K562 (cell line): ENCODE data around the gene UVRAG. TPM values are rescaled to one million over a fixed set of nuclear protein-coding genes. Genes with fewer than 3 reads are reported as not detected.

Source experiments
- ATAC-seq: fragments of 200-7000 bp; cut with Tn5 transposase; 3 replicates; pipeline ENCODE4 v1.9.1; 2020; ENCODE audit warnings: moderate library complexity
- BruUV-seq: library from RNA; stranded (reverse); fragments of 400-500 nt; replicated peaks from 2 replicates; lab custom pipeline; 2021; lab: Mats Ljungman, UMichigan
- CTCF ChIA-PET: fragments of 300-600 bp; formaldehyde crosslinking; extraction: SDS; loops from one replicate; lab custom pipeline; 2021; ENCODE audit warnings: low intra/inter-chr PET ratio; lab: Yijun Ruan, JAX
- POLR2A ChIA-PET: fragments of 300-600, 350-650 bp; sonication (Branson Sonifier 250); formaldehyde crosslinking; extraction: SDS; loops from one replicate; lab custom pipeline; 2021; ENCODE audit warnings: antibody characterized with exemption, inconsistent platforms; lab: Yijun Ruan, JAX
- DNase-seq, 4 experiments: peaks; one replicate each; pipeline versions ENCODE4 v3.0.0 to v3.0.0-alpha.2; 2011 to 2018; ENCODE audit warnings: low spot score in 3 of 4, mixed read lengths in 3 of 4; ENCODE audit errors: extremely low read depth in 1 of 4
- FAIRE-seq: peaks from 2 replicates; lab custom pipeline; 2011; peaks lifted over from hg19 to GRCh38; lab: Jason Lieb, UNC
- H2AFZ ChIP-seq: 2 replicates; pipeline ENCODE4 v1.6.0; 2011; ENCODE audit warnings: low read depth, low read length, control low read depth, inconsistent platforms
- H3K27ac ChIP-seq: fragments of 200-600 bp; 3 replicates; pipeline ENCODE4 v1.8.0; 2011; ENCODE audit warnings: low read depth, mild to moderate bottlenecking, control low read depth, inconsistent platforms, low read length, moderate library complexity, mixed read lengths; ENCODE audit errors: extremely low read depth
- H3K27me3 ChIP-seq, 2 experiments: fragments of 300-600 bp in 1 of 2; 2 replicates in 1 of 2; 3 replicates in 1 of 2; pipeline versions ENCODE4 v1.6.0 to v1.8.0; 2011; ENCODE audit warnings: inconsistent platforms in 2 of 2, low read length in 2 of 2, mild to moderate bottlenecking in 1 of 2, mixed read lengths in 1 of 2, moderate library complexity in 1 of 2; ENCODE audit not compliant: control insufficient read depth in 2 of 2, insufficient read depth in 2 of 2
- H3K36me3 ChIP-seq: fragments of 300-600 bp; 3 replicates; pipeline ENCODE4 v1.8.0; 2011; ENCODE audit warnings: mild to moderate bottlenecking, low read length, inconsistent platforms; ENCODE audit not compliant: control insufficient read depth, insufficient read depth
- H3K4me1 ChIP-seq, 2 experiments: fragments of 200-600 bp in 1 of 2; replicated peaks in 1 of 2; 2 replicates in 1 of 2; 3 replicates in 1 of 2; pipeline versions ENCODE4 v1.5.1 to v1.8.0; 2011; ENCODE audit warnings: inconsistent platforms in 2 of 2, low read length in 2 of 2, mild to moderate bottlenecking in 1 of 2, mixed read lengths in 1 of 2, moderate library complexity in 1 of 2; ENCODE audit not compliant: control insufficient read depth in 2 of 2, insufficient read depth in 2 of 2
- H3K4me2 ChIP-seq: 2 replicates; pipeline ENCODE4 v1.6.1; 2011; ENCODE audit warnings: low read length, control low read depth, inconsistent platforms, mixed read lengths; ENCODE audit not compliant: insufficient read depth
- H3K4me3 ChIP-seq: fragments of 200-600 bp; sonication (generic), shearing (Covaris generic); 2 replicates; pipeline ENCODE4 v1.5.1; 2016; ENCODE audit warnings: control low read depth, inconsistent platforms
- H3K79me2 ChIP-seq: fragments of 200-600 bp; 3 replicates; pipeline ENCODE4 v1.8.0; 2011; ENCODE audit warnings: low read length, inconsistent platforms; ENCODE audit not compliant: control insufficient read depth, insufficient read depth
- H3K9ac ChIP-seq, 2 experiments: 2 replicates each; pipeline versions ENCODE4 v1.6.0 to v1.6.1; 2011; ENCODE audit warnings: low read depth in 2 of 2, low read length in 2 of 2, control low read depth in 1 of 2, inconsistent platforms in 1 of 2, mild to moderate bottlenecking in 1 of 2, mixed read lengths in 1 of 2; ENCODE audit not compliant: insufficient read depth in 1 of 2
- H3K9me1 ChIP-seq: one replicate; pipeline ENCODE4 v1.6.0; 2011; ENCODE audit warnings: inconsistent platforms, mild to moderate bottlenecking, low read length, moderate library complexity; ENCODE audit not compliant: control insufficient read depth, insufficient read depth
- H3K9me3 ChIP-seq: replicated peaks from 2 replicates; pipeline ENCODE4 v1.5.1; 2011; ENCODE audit warnings: low read depth, low read length, inconsistent platforms; ENCODE audit not compliant: control insufficient read depth, insufficient read depth
- H4K20me1 ChIP-seq: replicated peaks from 2 replicates; pipeline ENCODE4 v1.6.1; 2011; ENCODE audit warnings: low read length, inconsistent platforms, mixed read lengths; ENCODE audit not compliant: control insufficient read depth, insufficient read depth
- ETV6 ChIP-seq, 3 experiments: fragments of 150-350 bp in 1 of 3; sonication (generic) in 1 of 3; formaldehyde crosslinking in 1 of 3; IDR thresholded peaks; 2 replicates each; pipeline versions ENCODE4 v1.6.1 to v1.8.0; 2014 to 2022; ENCODE audit warnings: borderline replicate concordance in 2 of 3, low read depth in 2 of 3, antibody characterized with exemption in 1 of 3, low read length in 1 of 3, mild to moderate bottlenecking in 1 of 3, missing genetic modification reagents in 1 of 3
- HDAC2 ChIP-seq: fragments of 450-650 bp; IDR thresholded peaks from 2 replicates; pipeline ENCODE4 v1.6.1; 2016; ENCODE audit warnings: mild to moderate bottlenecking
- L3MBTL2 ChIP-seq: fragments of 450-650 bp; IDR thresholded peaks from 2 replicates; pipeline ENCODE4 v1.6.1; 2016; ENCODE audit warnings: mild to moderate bottlenecking, moderate library complexity
- POLR3G ChIP-seq: IDR thresholded peaks from 2 replicates; pipeline ENCODE4 v1.6.1; 2011; ENCODE audit not compliant: insufficient read length, insufficient replicate concordance; ENCODE audit errors: extremely low read depth
- PYGO2 ChIP-seq: fragments of 450-650 bp; IDR thresholded peaks from 2 replicates; pipeline ENCODE4 v1.6.1; 2016; ENCODE audit warnings: mild to moderate bottlenecking, missing genetic modification characterization, moderate library complexity, missing compliant biosample characterization
- TOE1 ChIP-seq, 2 experiments: fragments of 450-650 bp in 1 of 2; sonication (generic) in 1 of 2; formaldehyde crosslinking in 1 of 2; IDR thresholded peaks; 2 replicates each; pipeline versions ENCODE4 v1.7.1 to v1.8.0; 2016 to 2022; ENCODE audit warnings: borderline replicate concordance in 2 of 2, mild to moderate bottlenecking in 2 of 2, antibody characterized with exemption in 1 of 2, inconsistent platforms in 1 of 2, low read depth in 1 of 2, missing genetic modification reagents in 1 of 2, moderate library complexity in 1 of 2
- ZNF165 ChIP-seq: fragments of 250-450 bp; sonication (Bioruptor Pico); IDR thresholded peaks from 2 replicates; pipeline ENCODE4 v1.4.0; 2020; ENCODE audit warnings: borderline replicate concordance
- WGBS: fragments of 100-300 bp; shearing (Covaris generic); methylation state at CpG from one replicate; pipeline ENCODE4 v1.1.6; 2016; ENCODE audit warnings: low coverage, mixed read lengths; ENCODE audit not compliant: insufficient coverage; ENCODE audit errors: missing lambda C conversion rate; 5-methylcytosine and 5-hydroxymethylcytosine counted together
- in situ Hi-C: fragments of 300-500 bp; cut with MboI; formaldehyde crosslinking; loops from 4 replicates; pipeline ENCODE4 v1.15.0; 2018; ENCODE audit warnings: inconsistent platforms, mixed read lengths
- intact Hi-C: fragments of 100-400 bp; cut with micrococcal nuclease; formaldehyde crosslinking; loops from 2 replicates; pipeline ENCODE4 v1.14.2; 2022
- polyA plus RNA-seq, 8 experiments: library from polyadenylated mRNA; depleted of rRNA in 4 of 8; stranded (reverse) in 5 of 8; unstranded in 3 of 8; fragments of >200 nt; fragmentation: Nextera tagmentation in 2 of 8; fragmentation: Illumina TruSeq in 1 of 8; extraction: Ambion mirVana in 2 of 8; extraction: Trizol in 1 of 8; gene quantifications; 2 replicates each; pipeline versions ENCODE4 v1.2.1 to v1.2.3, GENCODE V29; 2011 to 2014; ENCODE audit warnings: inconsistent platforms in 1 of 8, missing spikeins in 1 of 8
- total RNA-seq, 7 experiments: library from RNA; depleted of rRNA in 6 of 7; stranded (reverse); fragments of >200 nt in 6 of 7; fragmentation: Illumina TruSeq in 2 of 7; extraction: Trizol in 2 of 7; gene quantifications; 2 replicates each; pipeline versions ENCODE4 v1.2.1 to v1.2.3, GENCODE V29; 2011 to 2021; ENCODE audit warnings: low replicate concordance in 1 of 7
- TF ChIP-seq, protein P1 (sequence below): IDR thresholded peaks from 3 replicates; pipeline ENCODE4 v1.6.1; 2011; ENCODE audit warnings: borderline replicate concordance, mild to moderate bottlenecking, moderate library complexity; ENCODE audit not compliant: insufficient read length; ENCODE audit errors: extremely low read depth
- TF ChIP-seq, protein P2 (sequence below): fragments of 200-800 bp; sonication (Bioruptor generic); IDR thresholded peaks from 2 replicates; pipeline ENCODE4 v1.6.1; 2017; ENCODE audit warnings: missing genetic modification characterization, missing compliant biosample characterization
- TF ChIP-seq, protein P3 (sequence below): fragments of 150-350 bp; IDR thresholded peaks from 2 replicates; pipeline ENCODE4 v1.6.1; 2014; ENCODE audit warnings: low read depth, mild to moderate bottlenecking, low read length, borderline replicate concordance

Gene UVRAG
- total and polyA plus RNA-seq, 9 of the 15 experiments (the other 6 are each of a cell fraction or from before 2014, with no cell fraction given) = 3.1 to 17.8 (median 12.4) TPM

DNA sequence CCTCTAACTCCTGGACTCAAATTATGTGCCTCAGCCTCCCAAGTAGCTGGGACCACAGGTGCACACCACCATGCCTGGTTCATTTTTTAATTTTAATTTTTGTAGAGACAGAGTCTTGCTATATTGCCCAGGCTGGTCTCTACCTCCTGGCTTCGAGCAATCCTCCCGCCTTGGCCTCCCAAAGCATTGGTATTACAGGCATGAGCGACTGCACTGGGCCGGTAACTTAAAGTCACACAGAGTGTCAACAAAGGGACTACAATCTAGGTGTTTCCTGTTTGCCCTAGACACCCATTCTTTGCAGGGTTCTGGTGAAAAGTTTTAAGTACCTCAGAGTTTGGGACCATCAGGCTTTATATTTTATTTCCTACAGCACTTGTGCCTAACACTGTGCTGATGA lies 8.4 kb downstream of the UVRAG start:
- peaks cover 0 to 4% of the 10 kb centered on the region in 2 experiments; a peak in 1 of 5 replicates for H3K4me1 ChIP-seq
- intact Hi-C loops (no loop called here), in situ Hi-C loops (no loop called here)
- H3K27ac ChIP-seq = no peak overlapping the region
- H3K36me3 ChIP-seq = peaks cover 9% of the 10 kb centered on the region; the same call in 1 of the 3 replicates
- no peak overlapping the region for H3K4me2 ChIP-seq
- H3K9me3 ChIP-seq = no peaks in the 10 kb centered on the region
- H3K27me3 ChIP-seq = no peaks in the 10 kb centered on the region
- H3K9ac ChIP-seq = no peak overlapping the region
- 97% methylated on average over 4 of the region's 4 CpGs for WGBS
- ChIA-PET POLR2A (interaction anchor here (1.0 kb wide), 1 partner anchor 10 kb away, joined by 5 read pairs; no protein-coding TSS in a partner anchor), CTCF (interaction anchor here (0.8 kb wide), 1 partner anchor 11 kb away, joined by 3 read pairs; no protein-coding TSS in a partner anchor)
- FAIRE-seq (no peak), ATAC-seq (no peak), DNase-seq (no peak)
- no peak overlapping the region for H2AFZ ChIP-seq
- no peaks in the 10 kb centered on the region for H3K9me1 ChIP-seq
- H3K79me2 ChIP-seq = peaks cover 72% of the 10 kb centered on the region
- H4K20me1 ChIP-seq = no peaks in the 10 kb centered on the region
- no TSS peak for BruUV-seq
- no peak overlapping the region for H3K4me3 ChIP-seq
- TF ChIP-seq, protein P1, sequence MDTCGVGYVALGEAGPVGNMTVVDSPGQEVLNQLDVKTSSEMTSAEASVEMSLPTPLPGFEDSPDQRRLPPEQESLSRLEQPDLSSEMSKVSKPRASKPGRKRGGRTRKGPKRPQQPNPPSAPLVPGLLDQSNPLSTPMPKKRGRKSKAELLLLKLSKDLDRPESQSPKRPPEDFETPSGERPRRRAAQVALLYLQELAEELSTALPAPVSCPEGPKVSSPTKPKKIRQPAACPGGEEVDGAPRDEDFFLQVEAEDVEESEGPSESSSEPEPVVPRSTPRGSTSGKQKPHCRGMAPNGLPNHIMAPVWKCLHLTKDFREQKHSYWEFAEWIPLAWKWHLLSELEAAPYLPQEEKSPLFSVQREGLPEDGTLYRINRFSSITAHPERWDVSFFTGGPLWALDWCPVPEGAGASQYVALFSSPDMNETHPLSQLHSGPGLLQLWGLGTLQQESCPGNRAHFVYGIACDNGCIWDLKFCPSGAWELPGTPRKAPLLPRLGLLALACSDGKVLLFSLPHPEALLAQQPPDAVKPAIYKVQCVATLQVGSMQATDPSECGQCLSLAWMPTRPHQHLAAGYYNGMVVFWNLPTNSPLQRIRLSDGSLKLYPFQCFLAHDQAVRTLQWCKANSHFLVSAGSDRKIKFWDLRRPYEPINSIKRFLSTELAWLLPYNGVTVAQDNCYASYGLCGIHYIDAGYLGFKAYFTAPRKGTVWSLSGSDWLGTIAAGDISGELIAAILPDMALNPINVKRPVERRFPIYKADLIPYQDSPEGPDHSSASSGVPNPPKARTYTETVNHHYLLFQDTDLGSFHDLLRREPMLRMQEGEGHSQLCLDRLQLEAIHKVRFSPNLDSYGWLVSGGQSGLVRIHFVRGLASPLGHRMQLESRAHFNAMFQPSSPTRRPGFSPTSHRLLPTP = no peak
- TF ChIP-seq, protein P2, sequence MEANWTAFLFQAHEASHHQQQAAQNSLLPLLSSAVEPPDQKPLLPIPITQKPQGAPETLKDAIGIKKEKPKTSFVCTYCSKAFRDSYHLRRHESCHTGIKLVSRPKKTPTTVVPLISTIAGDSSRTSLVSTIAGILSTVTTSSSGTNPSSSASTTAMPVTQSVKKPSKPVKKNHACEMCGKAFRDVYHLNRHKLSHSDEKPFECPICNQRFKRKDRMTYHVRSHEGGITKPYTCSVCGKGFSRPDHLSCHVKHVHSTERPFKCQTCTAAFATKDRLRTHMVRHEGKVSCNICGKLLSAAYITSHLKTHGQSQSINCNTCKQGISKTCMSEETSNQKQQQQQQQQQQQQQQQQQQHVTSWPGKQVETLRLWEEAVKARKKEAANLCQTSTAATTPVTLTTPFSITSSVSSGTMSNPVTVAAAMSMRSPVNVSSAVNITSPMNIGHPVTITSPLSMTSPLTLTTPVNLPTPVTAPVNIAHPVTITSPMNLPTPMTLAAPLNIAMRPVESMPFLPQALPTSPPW (CRISPR knock-in tag) = no peak
- TF ChIP-seq POLR3G (no peak), PYGO2 (tag) (no peak), TOE1 (IDR thresholded peaks at IDR 0.05; ENCODE audit: borderline replicate concordance) (no peak), TOE1 (CRISPR knock-in tag; IDR thresholded peaks at IDR 0.05; ENCODE audit: borderline replicate concordance, low read depth) (no peak), HDAC2 (no peak), L3MBTL2 (no peak), ZNF165 (no peak), ETV6 (IDR thresholded peaks at IDR 0.05; ENCODE audit: borderline replicate concordance in 1 of 2, low read depth in 2 of 2, low read length in 1 of 2) (no peak), ETV6 (CRISPR knock-in tag; IDR thresholded peaks at IDR 0.05; ENCODE audit: borderline replicate concordance) (no peak)
- TF ChIP-seq, protein P3, sequence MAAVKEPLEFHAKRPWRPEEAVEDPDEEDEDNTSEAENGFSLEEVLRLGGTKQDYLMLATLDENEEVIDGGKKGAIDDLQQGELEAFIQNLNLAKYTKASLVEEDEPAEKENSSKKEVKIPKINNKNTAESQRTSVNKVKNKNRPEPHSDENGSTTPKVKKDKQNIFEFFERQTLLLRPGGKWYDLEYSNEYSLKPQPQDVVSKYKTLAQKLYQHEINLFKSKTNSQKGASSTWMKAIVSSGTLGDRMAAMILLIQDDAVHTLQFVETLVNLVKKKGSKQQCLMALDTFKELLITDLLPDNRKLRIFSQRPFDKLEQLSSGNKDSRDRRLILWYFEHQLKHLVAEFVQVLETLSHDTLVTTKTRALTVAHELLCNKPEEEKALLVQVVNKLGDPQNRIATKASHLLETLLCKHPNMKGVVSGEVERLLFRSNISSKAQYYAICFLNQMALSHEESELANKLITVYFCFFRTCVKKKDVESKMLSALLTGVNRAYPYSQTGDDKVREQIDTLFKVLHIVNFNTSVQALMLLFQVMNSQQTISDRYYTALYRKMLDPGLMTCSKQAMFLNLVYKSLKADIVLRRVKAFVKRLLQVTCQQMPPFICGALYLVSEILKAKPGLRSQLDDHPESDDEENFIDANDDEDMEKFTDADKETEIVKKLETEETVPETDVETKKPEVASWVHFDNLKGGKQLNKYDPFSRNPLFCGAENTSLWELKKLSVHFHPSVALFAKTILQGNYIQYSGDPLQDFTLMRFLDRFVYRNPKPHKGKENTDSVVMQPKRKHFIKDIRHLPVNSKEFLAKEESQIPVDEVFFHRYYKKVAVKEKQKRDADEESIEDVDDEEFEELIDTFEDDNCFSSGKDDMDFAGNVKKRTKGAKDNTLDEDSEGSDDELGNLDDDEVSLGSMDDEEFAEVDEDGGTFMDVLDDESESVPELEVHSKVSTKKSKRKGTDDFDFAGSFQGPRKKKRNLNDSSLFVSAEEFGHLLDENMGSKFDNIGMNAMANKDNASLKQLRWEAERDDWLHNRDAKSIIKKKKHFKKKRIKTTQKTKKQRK = no peak
